Measurements from ENCODE around the gene MRPS10. TPM values are rescaled to one million over a fixed set of nuclear protein-coding genes. Genes with fewer than 3 reads are reported as not detected.
"Not testable (repeated sequence)": the region's sequence is repeated elsewhere in the genome, so short reads cannot be mapped to it uniquely, and the experiment has no call there.

MRPS10 gene
- total RNA-seq, 6 donors from 2014 or later: 9.2 to 32.4 (median 21.2) TPM

DNA sequence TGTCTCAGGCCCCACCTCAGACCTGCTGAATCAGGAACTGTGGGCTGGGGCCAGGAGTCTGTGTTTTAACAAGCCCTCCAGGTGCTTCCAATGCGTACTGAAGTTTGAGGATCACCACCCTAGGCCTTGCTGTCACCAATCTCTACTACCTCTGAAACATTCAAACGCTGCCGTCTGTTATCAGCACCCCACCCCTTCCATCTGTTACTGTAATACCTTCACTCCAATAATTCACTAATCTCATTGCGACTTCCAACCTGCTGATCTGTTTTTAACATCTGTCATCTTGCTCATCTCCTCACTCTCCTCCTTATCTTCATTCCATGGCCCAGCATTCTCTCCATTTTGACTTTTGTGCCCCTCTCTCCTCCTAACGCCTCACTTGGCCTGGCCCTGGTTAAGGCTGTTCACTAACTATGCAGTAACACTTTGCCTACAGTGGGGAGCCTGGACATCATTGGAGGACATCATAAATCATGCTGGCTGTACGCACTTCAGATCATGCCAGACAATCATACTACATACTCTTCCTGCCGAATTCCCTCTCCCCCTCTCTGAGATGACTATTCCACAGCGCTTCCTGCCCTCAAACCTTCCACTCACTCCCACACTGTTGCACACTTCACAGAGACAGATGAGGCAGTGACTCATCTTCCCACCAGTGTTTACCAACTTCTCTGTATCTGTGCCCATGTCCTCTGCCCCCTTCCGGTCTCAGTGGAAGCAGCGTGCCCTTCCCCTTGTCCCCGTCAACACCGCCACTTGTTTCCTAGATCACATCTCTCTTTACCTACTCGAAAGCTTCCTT is 19.9 kb downstream of the MRPS10 start:
- 67 to 71% methylated on average over 13 of the region's 13 CpGs for WGBS, 2 donors
- Histone ChIP-seq H3K36me3 (no peaks in the 10 kb centered on the region), H3K4me1 (peaks cover 0 to 8% (median 6%) of the 10 kb centered on the region in 4 donors), H3K27ac (no peak overlapping the region), H3K9me3 (no peaks in the 10 kb centered on the region), H3K27me3 (no peaks in the 10 kb centered on the region), H3K4me3 (no peak overlapping the region)
- DNase-seq (no peak), ATAC-seq (ENCODE audit: low FRiP score in 2 of 2) (peak in 1 of 2 donors; percentile 58)
- TF ChIP-seq POLR2A (IDR thresholded peaks at IDR 0.05): no peak
- TF ChIP-seq EP300 (IDR thresholded peaks at IDR 0.05): no peak
- TF ChIP-seq, protein P1, sequence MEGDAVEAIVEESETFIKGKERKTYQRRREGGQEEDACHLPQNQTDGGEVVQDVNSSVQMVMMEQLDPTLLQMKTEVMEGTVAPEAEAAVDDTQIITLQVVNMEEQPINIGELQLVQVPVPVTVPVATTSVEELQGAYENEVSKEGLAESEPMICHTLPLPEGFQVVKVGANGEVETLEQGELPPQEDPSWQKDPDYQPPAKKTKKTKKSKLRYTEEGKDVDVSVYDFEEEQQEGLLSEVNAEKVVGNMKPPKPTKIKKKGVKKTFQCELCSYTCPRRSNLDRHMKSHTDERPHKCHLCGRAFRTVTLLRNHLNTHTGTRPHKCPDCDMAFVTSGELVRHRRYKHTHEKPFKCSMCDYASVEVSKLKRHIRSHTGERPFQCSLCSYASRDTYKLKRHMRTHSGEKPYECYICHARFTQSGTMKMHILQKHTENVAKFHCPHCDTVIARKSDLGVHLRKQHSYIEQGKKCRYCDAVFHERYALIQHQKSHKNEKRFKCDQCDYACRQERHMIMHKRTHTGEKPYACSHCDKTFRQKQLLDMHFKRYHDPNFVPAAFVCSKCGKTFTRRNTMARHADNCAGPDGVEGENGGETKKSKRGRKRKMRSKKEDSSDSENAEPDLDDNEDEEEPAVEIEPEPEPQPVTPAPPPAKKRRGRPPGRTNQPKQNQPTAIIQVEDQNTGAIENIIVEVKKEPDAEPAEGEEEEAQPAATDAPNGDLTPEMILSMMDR (IDR thresholded peaks at IDR 0.05): no peak
- TF ChIP-seq POLR2AphosphoS5 (IDR thresholded peaks at IDR 0.05): peak in 1 of 2 donors; percentile 34

DNA sequence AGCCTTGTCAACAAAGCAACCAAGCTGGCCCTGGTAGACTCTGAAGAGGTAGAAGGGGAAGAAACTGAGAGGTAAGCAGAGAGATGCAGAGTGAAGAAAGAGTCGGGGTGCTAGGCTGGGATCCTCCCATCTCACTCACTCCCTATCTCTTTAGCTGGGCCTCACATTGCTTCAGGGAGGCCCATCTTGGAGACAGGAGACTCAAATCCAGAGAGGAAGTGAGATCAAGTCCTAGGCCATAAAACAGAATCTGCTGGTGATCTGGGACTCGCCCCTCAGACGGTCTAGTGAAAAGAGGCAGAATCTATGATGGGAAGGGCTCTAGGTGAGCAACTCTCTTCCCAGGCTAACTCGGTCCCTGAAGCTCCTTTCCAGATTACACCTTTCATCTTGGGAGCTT is 22.2 kb downstream of the MRPS10 start:
- H3K4me1 ChIP-seq: peaks cover 0 to 4% (median 2%) of the 10 kb centered on the region in 4 donors
- H3K27me3 ChIP-seq: no peaks in the 10 kb centered on the region
- H3K4me3 ChIP-seq: no peak overlapping the region
- H3K36me3 ChIP-seq: no peaks in the 10 kb centered on the region
- TF ChIP-seq EP300 (IDR thresholded peaks at IDR 0.05): no peak
- TF ChIP-seq POLR2AphosphoS5 (IDR thresholded peaks at IDR 0.05): no peak
- TF ChIP-seq, protein P1 (IDR thresholded peaks at IDR 0.05): no peak
- no peak for TF ChIP-seq POLR2A (IDR thresholded peaks at IDR 0.05)
- ATAC-seq (ENCODE audit: low FRiP score in 2 of 2) (no peak), DNase-seq (no peak)
- H3K9me3 ChIP-seq: no peaks in the 10 kb centered on the region
- 91 to 93% methylated on average over 4 of the region's 4 CpGs for WGBS, 2 donors
- H3K27ac ChIP-seq: no peak overlapping the region

DNA sequence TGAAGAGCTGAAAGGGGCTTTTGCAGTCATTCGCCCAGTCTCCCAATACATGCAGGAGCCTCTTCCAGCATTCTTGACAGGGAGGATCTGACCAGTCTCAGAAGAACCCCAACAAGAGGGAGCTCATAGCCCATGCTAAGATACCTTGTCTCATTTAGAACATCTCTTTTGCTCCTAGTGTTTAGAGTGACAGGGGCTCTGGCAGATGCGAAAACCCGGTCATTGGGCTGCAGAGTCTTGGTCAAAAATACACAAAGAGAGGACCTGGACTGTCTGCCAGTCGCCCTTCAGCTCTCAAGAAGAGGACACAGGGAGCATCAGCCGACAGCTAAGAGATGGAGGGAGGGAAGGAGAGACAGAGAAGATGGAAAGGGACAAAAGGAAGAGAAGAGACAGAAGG is 23.6 kb downstream of the MRPS10 start:
- no peak for DNase-seq

DNA sequence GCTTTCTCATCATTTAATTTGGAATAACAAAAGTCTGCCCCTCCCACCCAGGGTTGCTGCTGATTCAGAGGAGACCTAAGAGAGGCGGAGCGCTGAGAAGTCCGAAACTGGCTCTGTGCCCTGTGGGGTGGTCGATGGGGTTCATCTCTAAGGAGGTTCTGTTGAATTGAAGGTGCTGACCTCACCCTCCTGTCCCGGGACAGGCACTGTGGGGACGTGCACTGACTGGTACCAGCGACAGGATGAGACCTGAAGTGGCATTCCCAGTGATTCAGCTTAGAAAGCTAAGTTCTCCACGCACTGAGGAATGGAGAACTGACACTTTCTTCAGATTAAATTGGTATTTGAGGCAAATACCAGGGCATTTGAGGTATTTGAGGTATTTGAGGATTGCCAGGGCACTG is 24.2 kb downstream of the MRPS10 start:
- 48 to 58% methylated on average over 7 to 8 of the region's 8 CpGs for WGBS, 2 donors
- TF ChIP-seq EP300 (IDR thresholded peaks at IDR 0.05) (no peak), POLR2A (IDR thresholded peaks at IDR 0.05) (no peak), POLR2AphosphoS5 (IDR thresholded peaks at IDR 0.05) (no peak)
- TF ChIP-seq, protein P1 (IDR thresholded peaks at IDR 0.05): no peak

More for the DNA sequence above, 23.6 kb downstream of the MRPS10 start:
- ATAC-seq (ENCODE audit: low FRiP score in 2 of 2): no peak
- Histone ChIP-seq H3K9me3 (no peaks in the 10 kb centered on the region), H3K36me3 (no peaks in the 10 kb centered on the region), H3K27ac (no peak overlapping the region), H3K4me1 (no peaks in the 10 kb centered on the region), H3K4me3 (no peak overlapping the region), H3K27me3 (no peaks in the 10 kb centered on the region)
- TF ChIP-seq POLR2AphosphoS5 (IDR thresholded peaks at IDR 0.05) (no peak), POLR2A (IDR thresholded peaks at IDR 0.05) (no peak), EP300 (IDR thresholded peaks at IDR 0.05) (no peak)
- TF ChIP-seq, protein P1 (IDR thresholded peaks at IDR 0.05): no peak
- WGBS, 2 donors: 86 to 87% methylated on average over 5 of the region's 5 CpGs

DNA sequence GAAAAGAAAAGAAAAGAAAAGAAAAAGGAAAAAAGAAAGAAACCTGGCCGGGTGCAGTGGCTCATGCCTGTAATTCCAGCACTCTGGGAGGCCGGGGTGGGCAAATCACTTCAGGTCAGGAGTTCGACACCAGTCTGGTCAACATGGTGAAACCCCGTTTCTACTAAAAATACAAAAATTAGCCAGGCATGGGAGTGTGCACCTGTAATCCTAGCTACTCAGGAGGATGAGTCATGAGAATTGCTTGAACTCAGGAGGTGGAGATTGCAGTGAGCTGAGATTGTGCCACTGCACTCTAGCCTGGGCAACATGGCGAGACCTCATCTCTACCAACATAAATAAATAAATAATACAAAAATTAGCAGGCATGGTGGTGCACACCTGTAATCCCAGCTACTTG is 25.3 kb downstream of the MRPS10 start:
- H3K27ac ChIP-seq; H3K36me3 ChIP-seq; DNase-seq; H3K4me3 ChIP-seq; H3K27me3 ChIP-seq; ATAC-seq (ENCODE audit: low FRiP score in 2 of 2); H3K9me3 ChIP-seq; H3K4me1 ChIP-seq: not testable (repeated sequence)
- 93 to 94% methylated on average over 5 of the region's 5 CpGs for WGBS, 2 donors

More for the DNA sequence above, 24.2 kb downstream of the MRPS10 start:
- Histone ChIP-seq H3K4me3 (no peak overlapping the region), H3K9me3 (no peaks in the 10 kb centered on the region), H3K36me3 (no peaks in the 10 kb centered on the region), H3K4me1 (no peaks in the 10 kb centered on the region), H3K27ac (no peak overlapping the region), H3K27me3 (no peaks in the 10 kb centered on the region)
- DNase-seq (no peak), ATAC-seq (ENCODE audit: low FRiP score in 2 of 2) (no peak)
